Keratinocyte (primary cell): ENCODE data around the gene PCDH9. TPM values are rescaled to one million over a fixed set of nuclear protein-coding genes. Genes with fewer than 3 reads are reported as not detected.

Experiments used
- DNase-seq: peaks from one replicate; pipeline ENCODE4 v3.0.0-alpha.2; 2011; ENCODE audit warnings: low read depth, missing footprints, low spot score
- FAIRE-seq: peaks from 2 replicates; lab custom pipeline; 2011; peaks lifted over from hg19 to GRCh38; lab: Jason Lieb, UNC
- H2AFZ ChIP-seq: 2 replicates; pipeline ENCODE4 v1.6.0; 2012; ENCODE audit warnings: low read length, control low read depth, inconsistent platforms; ENCODE audit not compliant: control insufficient read depth
- H3K27ac ChIP-seq: 2 replicates; pipeline ENCODE4 v1.5.1; 2011; ENCODE audit warnings: low read length; ENCODE audit not compliant: control insufficient read depth, insufficient read depth
- H3K27me3 ChIP-seq: 3 replicates; pipeline ENCODE4 v1.6.0; 2011; ENCODE audit warnings: low read length; ENCODE audit not compliant: control insufficient read depth, insufficient read depth; ENCODE audit errors: extremely low read depth
- H3K36me3 ChIP-seq, 2 experiments: 2 replicates in 1 of 2; 3 replicates in 1 of 2; pipeline ENCODE4 v1.5.1; 2011; ENCODE audit warnings: low read length in 2 of 2, mild to moderate bottlenecking in 1 of 2; ENCODE audit not compliant: control insufficient read depth in 2 of 2, insufficient read depth in 2 of 2; ENCODE audit errors: extremely low read depth in 1 of 2
- H3K4me1 ChIP-seq: 3 replicates; pipeline ENCODE4 v1.5.1; 2011; ENCODE audit warnings: low read length; ENCODE audit not compliant: control insufficient read depth, insufficient read depth; ENCODE audit errors: extremely low read depth
- H3K4me2 ChIP-seq: 3 replicates; pipeline ENCODE4 v1.6.0; 2011; ENCODE audit warnings: low read depth, low read length; ENCODE audit not compliant: control insufficient read depth, insufficient read depth; ENCODE audit errors: extremely low read depth
- H3K4me3 ChIP-seq, 3 experiments: fragments of 200-600 bp in 1 of 3; sonication (generic) in 1 of 3; 2 replicates in 2 of 3; 3 replicates in 1 of 3; pipeline ENCODE4 v1.5.1; 2011 to 2016; ENCODE audit warnings: low read length in 3 of 3, mild to moderate bottlenecking in 3 of 3, control low read depth in 2 of 3, inconsistent platforms in 1 of 3, low read depth in 1 of 3, mixed read lengths in 1 of 3, mixed run types in 1 of 3, moderate library complexity in 1 of 3; ENCODE audit not compliant: control insufficient read depth in 2 of 3, insufficient read depth in 2 of 3; ENCODE audit errors: extremely low read depth in 1 of 3
- H3K79me2 ChIP-seq: 2 replicates; pipeline ENCODE4 v1.6.0; 2012; ENCODE audit warnings: low read length; ENCODE audit not compliant: control insufficient read depth, insufficient read depth
- H3K9ac ChIP-seq: 3 replicates; pipeline ENCODE4 v1.6.0; 2011; ENCODE audit warnings: low read length; ENCODE audit not compliant: control insufficient read depth, insufficient read depth; ENCODE audit errors: extremely low read depth
- H3K9me1 ChIP-seq: 3 replicates; pipeline ENCODE4 v1.6.0; 2011; ENCODE audit warnings: low read length; ENCODE audit not compliant: control insufficient read depth, insufficient read depth; ENCODE audit errors: extremely low read depth
- H3K9me3 ChIP-seq: 2 replicates; pipeline ENCODE4 v1.5.1; 2012; ENCODE audit warnings: low read depth, low read length; ENCODE audit not compliant: control insufficient read depth
- H4K20me1 ChIP-seq: 3 replicates; pipeline ENCODE4 v1.6.0; 2011; ENCODE audit warnings: low read length; ENCODE audit not compliant: control insufficient read depth, insufficient read depth; ENCODE audit errors: extremely low read depth
- EZH2 ChIP-seq: IDR thresholded peaks from one replicate; pipeline ENCODE4 v1.6.1; 2012; ENCODE audit warnings: inconsistent platforms, mild to moderate bottlenecking, low read length, moderate library complexity
- dilution Hi-C: fragments of 300-500 bp; cut with MboI; formaldehyde crosslinking; loops from one replicate; pipeline ENCODE4 v1.7.0; 2020; ENCODE audit warnings: low sequenced_read_pairs; ENCODE audit not compliant: extremely low pct_ligation_motif_present
- polyA plus RNA-seq, 5 experiments: library from polyadenylated mRNA; depleted of rRNA in 3 of 5; stranded (reverse) in 3 of 5; stranded (forward) in 1 of 5; unstranded in 1 of 5; fragments of >200 nt; gene quantifications; 1 replicate in 1 of 5; 2 replicates in 3 of 5; 3 replicates in 1 of 5; pipeline versions ENCODE4 v1.2.1 to v1.2.3, GENCODE V29; 2011 to 2012; ENCODE audit warnings: missing spikeins in 2 of 5, low read depth in 1 of 5, low replicate concordance in 1 of 5
- TF ChIP-seq, protein P1 (sequence below), 3 experiments: IDR thresholded peaks in 1 of 3; conservative IDR thresholded peaks in 1 of 3; optimal IDR thresholded peaks in 1 of 3; 2 replicates in 2 of 3; 3 replicates in 1 of 3; pipeline versions ENCODE3 to v1.5.1; 2011; ENCODE audit warnings: low read length in 3 of 3, mild to moderate bottlenecking in 3 of 3, moderate library complexity in 2 of 3, control low read depth in 1 of 3, inconsistent platforms in 1 of 3; ENCODE audit not compliant: insufficient read depth in 2 of 3; ENCODE audit errors: extremely low read depth in 1 of 3

The PCDH9 gene
- polyA plus RNA-seq, 1 donor (not counting 4 experiments of a cell fraction or from before 2014, with no cell fraction given), result 0.21 TPM

DNA sequence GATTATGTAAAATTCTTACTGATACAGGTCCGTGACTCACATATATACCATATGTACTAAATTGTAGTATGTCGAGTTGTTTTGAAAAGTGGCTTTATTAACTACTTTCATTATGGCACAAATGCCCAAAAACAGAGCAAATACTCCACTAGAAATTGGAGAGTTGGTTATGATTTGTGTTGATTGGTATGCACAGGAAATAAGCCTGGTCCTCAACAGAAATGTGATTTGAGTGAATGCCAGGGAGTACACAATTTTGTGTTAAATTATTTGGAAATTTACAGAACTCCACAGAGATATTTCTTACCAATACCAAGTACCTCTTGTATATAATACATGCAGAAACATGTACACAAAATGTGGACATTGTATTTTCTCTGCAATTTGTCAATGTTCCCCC is 676.7 kb downstream of the PCDH9 start:
- FAIRE-seq (no peak), DNase-seq (no peak)
- Histone ChIP-seq H3K27ac (no peak overlapping the region), H3K9me3 (no peaks in the 10 kb centered on the region), H2AFZ (no peak overlapping the region), H3K79me2 (no peaks in the 10 kb centered on the region), H3K27me3 (no peaks in the 10 kb centered on the region), H3K4me1 (no peaks in the 10 kb centered on the region), H3K9me1 (no peaks in the 10 kb centered on the region), H3K4me2 (no peak overlapping the region), H3K4me3 (no peak overlapping the region), H4K20me1 (no peaks in the 10 kb centered on the region), H3K9ac (no peak overlapping the region), H3K36me3 (no peaks in the 10 kb centered on the region)
- dilution Hi-C loops, result no loop called here
- no peak for TF ChIP-seq EZH2
- TF ChIP-seq, protein P1, sequence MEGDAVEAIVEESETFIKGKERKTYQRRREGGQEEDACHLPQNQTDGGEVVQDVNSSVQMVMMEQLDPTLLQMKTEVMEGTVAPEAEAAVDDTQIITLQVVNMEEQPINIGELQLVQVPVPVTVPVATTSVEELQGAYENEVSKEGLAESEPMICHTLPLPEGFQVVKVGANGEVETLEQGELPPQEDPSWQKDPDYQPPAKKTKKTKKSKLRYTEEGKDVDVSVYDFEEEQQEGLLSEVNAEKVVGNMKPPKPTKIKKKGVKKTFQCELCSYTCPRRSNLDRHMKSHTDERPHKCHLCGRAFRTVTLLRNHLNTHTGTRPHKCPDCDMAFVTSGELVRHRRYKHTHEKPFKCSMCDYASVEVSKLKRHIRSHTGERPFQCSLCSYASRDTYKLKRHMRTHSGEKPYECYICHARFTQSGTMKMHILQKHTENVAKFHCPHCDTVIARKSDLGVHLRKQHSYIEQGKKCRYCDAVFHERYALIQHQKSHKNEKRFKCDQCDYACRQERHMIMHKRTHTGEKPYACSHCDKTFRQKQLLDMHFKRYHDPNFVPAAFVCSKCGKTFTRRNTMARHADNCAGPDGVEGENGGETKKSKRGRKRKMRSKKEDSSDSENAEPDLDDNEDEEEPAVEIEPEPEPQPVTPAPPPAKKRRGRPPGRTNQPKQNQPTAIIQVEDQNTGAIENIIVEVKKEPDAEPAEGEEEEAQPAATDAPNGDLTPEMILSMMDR (optimal IDR thresholded peaks at IDR 0.05 in 1 of 3, IDR thresholded peaks at IDR 0.05 in 1 of 3, conservative IDR thresholded peaks at IDR 0.05 in 1 of 3; ENCODE audit: extremely low read depth in 1 of 3, insufficient read depth in 2 of 3, low read length in 3 of 3), result no peak

DNA sequence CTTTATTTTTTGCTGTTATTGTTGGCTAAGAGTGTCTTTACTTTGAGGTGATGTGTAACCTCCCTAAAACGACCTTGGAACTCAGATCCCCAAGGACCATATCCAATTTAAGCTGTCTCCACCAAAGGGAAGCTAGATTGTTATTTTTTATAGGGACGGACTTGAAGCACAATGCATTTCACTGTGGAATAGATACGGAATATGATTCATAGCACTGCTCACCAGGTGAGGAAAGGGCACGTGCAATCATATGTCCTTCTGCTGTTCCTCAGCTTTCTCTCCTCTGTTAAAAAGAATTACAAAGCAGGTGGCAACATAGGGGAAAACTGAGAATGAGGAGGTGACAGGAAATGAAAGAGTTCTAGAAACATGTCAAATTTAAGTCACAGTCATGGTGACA is 679.0 kb downstream of the PCDH9 start:
- dilution Hi-C loops, result no loop called here
- no peaks in the 10 kb centered on the region for H3K27me3 ChIP-seq
- no peak for DNase-seq
- H3K9me3 ChIP-seq, result no peaks in the 10 kb centered on the region
- no peak overlapping the region for H3K4me3 ChIP-seq
- H3K36me3 ChIP-seq, result no peaks in the 10 kb centered on the region
- H4K20me1 ChIP-seq, result no peaks in the 10 kb centered on the region
- H3K9ac ChIP-seq, result no peak overlapping the region
- no peaks in the 10 kb centered on the region for H3K4me1 ChIP-seq
- H3K9me1 ChIP-seq, result no peaks in the 10 kb centered on the region
- H2AFZ ChIP-seq, result no peak overlapping the region
- no peak for FAIRE-seq
- TF ChIP-seq EZH2, result no peak
- TF ChIP-seq, protein P1 (optimal IDR thresholded peaks at IDR 0.05 in 1 of 3, IDR thresholded peaks at IDR 0.05 in 1 of 3, conservative IDR thresholded peaks at IDR 0.05 in 1 of 3; ENCODE audit: extremely low read depth in 1 of 3, insufficient read depth in 2 of 3, low read length in 3 of 3), result no peak
- H3K4me2 ChIP-seq, result no peak overlapping the region
- no peaks in the 10 kb centered on the region for H3K79me2 ChIP-seq
- no peak overlapping the region for H3K27ac ChIP-seq
